Memory B cell (primary cell): ENCODE measurements around the gene TRIM44.

Source experiments
- ATAC-seq: fragments of 150-1000 bp; cut with Tn5 transposase; 2 replicates; pipeline ENCODE4 v1.10.0; 2021; ENCODE audit warnings: low read depth, mild to moderate bottlenecking, moderate library complexity
- DNase-seq, 2 donors: peaks; one replicate each; pipeline ENCODE4 v3.0.0; 2022; ENCODE audit warnings: low spot score in 2 of 2
- H3K27ac Mint-ChIP-seq: one replicate; pipeline ENCODE4 v1.8.0; 2022; ENCODE audit warnings: mild to moderate bottlenecking, moderate library complexity, mixed read lengths
- H3K27me3 Mint-ChIP-seq: one replicate; pipeline ENCODE4 v1.8.0; 2022; ENCODE audit warnings: mixed read lengths
- H3K36me3 Mint-ChIP-seq: one replicate; pipeline ENCODE4 v1.8.0; 2022; ENCODE audit warnings: mild to moderate bottlenecking, mixed read lengths
- H3K4me1 Mint-ChIP-seq: one replicate; pipeline ENCODE4 v1.8.0; 2022; ENCODE audit warnings: mixed read lengths
- H3K4me3 Mint-ChIP-seq: one replicate; pipeline ENCODE4 v1.8.0; 2022; ENCODE audit warnings: mild to moderate bottlenecking, moderate library complexity, mixed read lengths
- H3K9me3 Mint-ChIP-seq: one replicate; pipeline ENCODE4 v1.8.0; 2022; ENCODE audit warnings: mixed read lengths

Gene TRIM44

GRCh38 chr11:35779409-35779808 lies 116.8 kb downstream of the TRIM44 start:
- Mint-ChIP-seq H3K36me3 (peaks cover 45% of the 10 kb centered on the region), H3K9me3 (peaks cover 5% of the 10 kb centered on the region), H3K27me3 (no peaks in the 10 kb centered on the region), H3K4me1 (peaks cover 32% of the 10 kb centered on the region), H3K4me3 (no peak overlapping the region), H3K27ac (no peak overlapping the region)
- DNase-seq = no peak
- ATAC-seq = no peak

- DNase-seq (no peak), ATAC-seq (no peak)
- H3K9me3 Mint-ChIP-seq = peaks cover 2% of the 10 kb centered on the region
- H3K36me3 Mint-ChIP-seq = peaks cover 34% of the 10 kb centered on the region
- no peak overlapping the region for H3K4me3 Mint-ChIP-seq
- peak overlapping the region; percentile 29 for H3K27ac Mint-ChIP-seq
- no peaks in the 10 kb centered on the region for H3K27me3 Mint-ChIP-seq
- H3K4me1 Mint-ChIP-seq = peaks cover 30% of the 10 kb centered on the region
Observed at GRCh38 chr11:35780951-35781860, 118.6 kb downstream of the TRIM44 start.

GRCh38 chr11:35781861-35782470 lies 119.4 kb downstream of the TRIM44 start:
- H3K36me3 Mint-ChIP-seq = peaks cover 34% of the 10 kb centered on the region
- H3K4me3 Mint-ChIP-seq = no peak overlapping the region
- H3K27ac Mint-ChIP-seq = no peak overlapping the region
- peaks cover 2% of the 10 kb centered on the region for H3K9me3 Mint-ChIP-seq
- ATAC-seq = no peak
- DNase-seq = no peak
- no peaks in the 10 kb centered on the region for H3K27me3 Mint-ChIP-seq
- H3K4me1 Mint-ChIP-seq = peaks cover 32% of the 10 kb centered on the region

- no peak for ATAC-seq
Observed at GRCh38 chr11:35783809-35784208, 121.2 kb downstream of the TRIM44 start.

GRCh38 chr11:35784699-35785098 lies 122.1 kb downstream of the TRIM44 start:
- H3K4me1 Mint-ChIP-seq = peaks cover 36% of the 10 kb centered on the region
- DNase-seq = no peak
- peaks cover 21% of the 10 kb centered on the region for H3K36me3 Mint-ChIP-seq
- no peaks in the 10 kb centered on the region for H3K27me3 Mint-ChIP-seq
- no peak for ATAC-seq
- H3K9me3 Mint-ChIP-seq = no peaks in the 10 kb centered on the region
- H3K27ac Mint-ChIP-seq = no peak overlapping the region
- no peak overlapping the region for H3K4me3 Mint-ChIP-seq

More at GRCh38 chr11:35783809-35784208, 121.2 kb downstream of the TRIM44 start:
- H3K27me3 Mint-ChIP-seq = no peaks in the 10 kb centered on the region
- H3K36me3 Mint-ChIP-seq = peaks cover 27% of the 10 kb centered on the region
- H3K27ac Mint-ChIP-seq = no peak overlapping the region
- DNase-seq = no peak
- no peak overlapping the region for H3K4me3 Mint-ChIP-seq
- H3K9me3 Mint-ChIP-seq = no peaks in the 10 kb centered on the region
- peaks cover 36% of the 10 kb centered on the region for H3K4me1 Mint-ChIP-seq

GRCh38 chr11:35785287-35786167 lies 123.0 kb downstream of the TRIM44 start:
- no peaks in the 10 kb centered on the region for H3K9me3 Mint-ChIP-seq
- ATAC-seq (no peak), DNase-seq (no peak)
- no peak overlapping the region for H3K4me3 Mint-ChIP-seq
- H3K27me3 Mint-ChIP-seq = no peaks in the 10 kb centered on the region
- H3K27ac Mint-ChIP-seq = no peak overlapping the region
- H3K4me1 Mint-ChIP-seq = peaks cover 36% of the 10 kb centered on the region
- peaks cover 21% of the 10 kb centered on the region for H3K36me3 Mint-ChIP-seq

GRCh38 chr11:35786188-35786587 lies 123.6 kb downstream of the TRIM44 start:
- peaks cover 29% of the 10 kb centered on the region for H3K4me1 Mint-ChIP-seq
- H3K27me3 Mint-ChIP-seq = no peaks in the 10 kb centered on the region
- H3K36me3 Mint-ChIP-seq = peaks cover 18% of the 10 kb centered on the region
- no peak overlapping the region for H3K27ac Mint-ChIP-seq
- ATAC-seq (no peak), DNase-seq (no peak)
- no peak overlapping the region for H3K4me3 Mint-ChIP-seq
- no peaks in the 10 kb centered on the region for H3K9me3 Mint-ChIP-seq

GRCh38 chr11:35787013-35787504 lies 124.5 kb downstream of the TRIM44 start:
- Mint-ChIP-seq H3K36me3 (peaks cover 19% of the 10 kb centered on the region), H3K4me1 (peaks cover 24% of the 10 kb centered on the region), H3K9me3 (no peaks in the 10 kb centered on the region), H3K4me3 (no peak overlapping the region), H3K27ac (peak overlapping the region; percentile 1), H3K27me3 (no peaks in the 10 kb centered on the region)
- DNase-seq (no peak), ATAC-seq (no peak)

GRCh38 chr11:35787626-35788025 lies 125.1 kb downstream of the TRIM44 start:
- no peaks in the 10 kb centered on the region for H3K27me3 Mint-ChIP-seq
- peaks cover 20% of the 10 kb centered on the region for H3K36me3 Mint-ChIP-seq
- ATAC-seq (no peak), DNase-seq (no peak)
- no peaks in the 10 kb centered on the region for H3K9me3 Mint-ChIP-seq
- H3K4me3 Mint-ChIP-seq = no peak overlapping the region
- peak overlapping the region; percentile 1 for H3K27ac Mint-ChIP-seq
- H3K4me1 Mint-ChIP-seq = peaks cover 25% of the 10 kb centered on the region

- DNase-seq (no peak), ATAC-seq (no peak)
- H3K9me3 Mint-ChIP-seq = no peaks in the 10 kb centered on the region
- peaks cover 20% of the 10 kb centered on the region for H3K36me3 Mint-ChIP-seq
- H3K27ac Mint-ChIP-seq = no peak overlapping the region
- H3K27me3 Mint-ChIP-seq = no peaks in the 10 kb centered on the region
- H3K4me1 Mint-ChIP-seq = peaks cover 12% of the 10 kb centered on the region
- H3K4me3 Mint-ChIP-seq = no peak overlapping the region
Observed at GRCh38 chr11:35791088-35791958, 128.7 kb downstream of the TRIM44 start.

GRCh38 chr11:35792148-35792845 lies 129.7 kb downstream of the TRIM44 start:
- Mint-ChIP-seq H3K27me3 (no peaks in the 10 kb centered on the region), H3K9me3 (no peaks in the 10 kb centered on the region), H3K4me3 (no peak overlapping the region), H3K4me1 (peaks cover 16% of the 10 kb centered on the region), H3K27ac (no peak overlapping the region), H3K36me3 (peaks cover 19% of the 10 kb centered on the region)
- DNase-seq = no peak
- no peak for ATAC-seq

- H3K27ac Mint-ChIP-seq = no peak overlapping the region
- ATAC-seq (no peak), DNase-seq (no peak)
- no peaks in the 10 kb centered on the region for H3K9me3 Mint-ChIP-seq
- no peaks in the 10 kb centered on the region for H3K27me3 Mint-ChIP-seq
- H3K4me1 Mint-ChIP-seq = peaks cover 14% of the 10 kb centered on the region
- no peak overlapping the region for H3K4me3 Mint-ChIP-seq
- H3K36me3 Mint-ChIP-seq = peaks cover 17% of the 10 kb centered on the region
Observed at GRCh38 chr11:35792846-35793192, 130.2 kb downstream of the TRIM44 start.

GRCh38 chr11:35794333-35794732 lies 131.8 kb downstream of the TRIM44 start:
- ATAC-seq = no peak
- peaks cover under 1% of the 10 kb centered on the region for H3K9me3 Mint-ChIP-seq
- peaks cover 10% of the 10 kb centered on the region for H3K4me1 Mint-ChIP-seq

More at GRCh38 chr11:35794333-35794732, 131.8 kb downstream of the TRIM44 start:
- H3K36me3 Mint-ChIP-seq = peaks cover 18% of the 10 kb centered on the region
- H3K4me3 Mint-ChIP-seq = no peak overlapping the region
- H3K27ac Mint-ChIP-seq = no peak overlapping the region
- no peaks in the 10 kb centered on the region for H3K27me3 Mint-ChIP-seq
- no peak for DNase-seq
